Gastroesophageal sphincter (tissue), 3 donors: ENCODE results near the gene ACOXL.

ENCODE experiments used
- CTCF ChIP-seq, 4 experiments: fragments of 200-600 bp in 2 of 4; fragments of 450-650 bp in 2 of 4; sonication (generic) in 1 of 4; IDR thresholded peaks; one replicate each; pipeline ENCODE4 v1.5.1; 2017 to 2019; ENCODE audit warnings: antibody characterized with exemption in 4 of 4, mild to moderate bottlenecking in 2 of 4, moderate library complexity in 2 of 4
- POLR2AphosphoS5 ChIP-seq: sonication (generic); formaldehyde crosslinking; IDR thresholded peaks from one replicate; pipeline ENCODE4 v1.6.1; 2017; ENCODE audit warnings: antibody characterized with exemption

DNA sequence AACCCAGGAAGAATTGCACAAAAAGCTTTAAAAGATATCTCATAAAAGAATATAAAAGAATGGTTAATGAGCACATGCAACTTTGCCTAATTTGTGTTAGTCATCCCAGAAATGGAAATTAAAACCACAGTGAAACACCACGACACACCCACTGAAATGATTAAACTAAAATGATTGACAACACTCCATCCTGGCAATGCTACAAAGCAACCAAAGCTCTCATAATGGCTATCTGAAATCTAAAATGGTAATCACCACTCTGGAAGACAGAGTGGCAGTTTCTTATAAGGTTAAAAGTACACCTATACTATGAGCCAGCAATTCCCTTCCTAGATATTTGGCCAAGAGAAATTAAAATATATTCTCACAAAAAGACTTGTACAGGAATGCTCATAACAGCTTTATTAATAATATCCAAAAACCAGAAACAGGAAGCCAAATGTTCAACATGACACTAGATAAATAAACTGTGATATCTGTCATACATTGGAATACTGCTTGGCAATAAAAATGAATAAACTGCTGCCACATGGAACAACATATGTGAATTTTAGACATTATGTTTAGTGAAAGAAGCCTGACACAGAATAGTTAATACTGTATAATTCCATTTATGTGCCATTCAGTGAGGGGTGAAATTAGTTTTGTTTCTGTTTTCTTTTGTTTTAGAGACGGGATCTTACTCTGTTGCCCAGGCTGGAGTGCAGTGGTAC is 283.1 kb downstream of the ACOXL start:
- TF ChIP-seq CTCF (IDR thresholded peaks at IDR 0.05) (no peak), POLR2AphosphoS5 (no peak)
